ENCODE measurements around the gene KDM2B. TPM values are rescaled to one million over a fixed set of nuclear protein-coding genes. Genes with fewer than 3 reads are reported as not detected.

The KDM2B gene
- total and polyA plus RNA-seq, 2 experiments from 2014 or later = 59.4 to 161 TPM

DNA sequence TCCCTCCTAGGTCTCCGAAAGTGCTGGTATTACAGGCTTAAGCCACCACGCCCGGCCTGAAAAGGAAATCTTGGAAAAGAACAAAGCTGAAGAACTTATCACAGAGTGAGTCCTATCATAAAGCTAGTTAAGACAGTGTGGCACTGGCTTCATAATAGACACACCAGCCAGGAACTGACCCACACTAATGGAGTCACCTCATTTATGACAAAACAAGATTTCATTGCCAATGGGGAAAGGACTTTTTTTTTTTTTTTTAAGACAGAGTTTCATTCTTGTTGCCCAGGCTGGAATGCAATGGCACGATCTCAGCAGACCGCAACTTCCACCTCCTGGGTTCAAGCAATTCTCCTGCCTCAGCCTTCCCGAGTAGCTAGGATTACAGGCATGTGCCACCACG, 15.7 kb downstream of the KDM2B start:
- DNase-seq (ENCODE audit: low spot score) (no peak), ATAC-seq (no peak)
- Histone ChIP-seq H3K4me2 (no peak overlapping the region), H3K79me2 (replicated peaks; ENCODE audit: insufficient read depth) (peaks cover 98% of the 10 kb centered on the region), H3K4me3 (no peak overlapping the region), H3K27ac (ENCODE audit: low read depth) (peak overlapping the region; percentile 61), H4K20me1 (replicated peaks; ENCODE audit: insufficient read depth) (peaks cover 44% of the 10 kb centered on the region), H3F3A (replicated peaks; ENCODE audit: low read depth) (peaks cover 22% of the 10 kb centered on the region; the same call in 1 of the 2 replicates), H3K27me3 (ENCODE audit: insufficient read depth) (no peaks in the 10 kb centered on the region), H3K36me3 (ENCODE audit: insufficient read depth) (peaks cover 25% of the 10 kb centered on the region), H3K4me1 (ENCODE audit: insufficient read depth) (peaks cover 6% of the 10 kb centered on the region; the same call in 1 of the 2 replicates), H2AFZ (no peak overlapping the region), H3K9me2 (ENCODE audit: insufficient read depth) (no peaks in the 10 kb centered on the region)
- Mint-ChIP-seq H3K27me3 (ENCODE audit: insufficient read depth, low read depth, poor library complexity) (peaks cover 10% of the 10 kb centered on the region), H3K27ac (no peak overlapping the region), H3K4me3 (no peak overlapping the region), H3K4me1 (peaks cover 19% of the 10 kb centered on the region), H3K36me3 (ENCODE audit: low read depth) (peaks cover 72% of the 10 kb centered on the region), H3K9me3 (no peaks in the 10 kb centered on the region)
- TF ChIP-seq, protein P1, sequence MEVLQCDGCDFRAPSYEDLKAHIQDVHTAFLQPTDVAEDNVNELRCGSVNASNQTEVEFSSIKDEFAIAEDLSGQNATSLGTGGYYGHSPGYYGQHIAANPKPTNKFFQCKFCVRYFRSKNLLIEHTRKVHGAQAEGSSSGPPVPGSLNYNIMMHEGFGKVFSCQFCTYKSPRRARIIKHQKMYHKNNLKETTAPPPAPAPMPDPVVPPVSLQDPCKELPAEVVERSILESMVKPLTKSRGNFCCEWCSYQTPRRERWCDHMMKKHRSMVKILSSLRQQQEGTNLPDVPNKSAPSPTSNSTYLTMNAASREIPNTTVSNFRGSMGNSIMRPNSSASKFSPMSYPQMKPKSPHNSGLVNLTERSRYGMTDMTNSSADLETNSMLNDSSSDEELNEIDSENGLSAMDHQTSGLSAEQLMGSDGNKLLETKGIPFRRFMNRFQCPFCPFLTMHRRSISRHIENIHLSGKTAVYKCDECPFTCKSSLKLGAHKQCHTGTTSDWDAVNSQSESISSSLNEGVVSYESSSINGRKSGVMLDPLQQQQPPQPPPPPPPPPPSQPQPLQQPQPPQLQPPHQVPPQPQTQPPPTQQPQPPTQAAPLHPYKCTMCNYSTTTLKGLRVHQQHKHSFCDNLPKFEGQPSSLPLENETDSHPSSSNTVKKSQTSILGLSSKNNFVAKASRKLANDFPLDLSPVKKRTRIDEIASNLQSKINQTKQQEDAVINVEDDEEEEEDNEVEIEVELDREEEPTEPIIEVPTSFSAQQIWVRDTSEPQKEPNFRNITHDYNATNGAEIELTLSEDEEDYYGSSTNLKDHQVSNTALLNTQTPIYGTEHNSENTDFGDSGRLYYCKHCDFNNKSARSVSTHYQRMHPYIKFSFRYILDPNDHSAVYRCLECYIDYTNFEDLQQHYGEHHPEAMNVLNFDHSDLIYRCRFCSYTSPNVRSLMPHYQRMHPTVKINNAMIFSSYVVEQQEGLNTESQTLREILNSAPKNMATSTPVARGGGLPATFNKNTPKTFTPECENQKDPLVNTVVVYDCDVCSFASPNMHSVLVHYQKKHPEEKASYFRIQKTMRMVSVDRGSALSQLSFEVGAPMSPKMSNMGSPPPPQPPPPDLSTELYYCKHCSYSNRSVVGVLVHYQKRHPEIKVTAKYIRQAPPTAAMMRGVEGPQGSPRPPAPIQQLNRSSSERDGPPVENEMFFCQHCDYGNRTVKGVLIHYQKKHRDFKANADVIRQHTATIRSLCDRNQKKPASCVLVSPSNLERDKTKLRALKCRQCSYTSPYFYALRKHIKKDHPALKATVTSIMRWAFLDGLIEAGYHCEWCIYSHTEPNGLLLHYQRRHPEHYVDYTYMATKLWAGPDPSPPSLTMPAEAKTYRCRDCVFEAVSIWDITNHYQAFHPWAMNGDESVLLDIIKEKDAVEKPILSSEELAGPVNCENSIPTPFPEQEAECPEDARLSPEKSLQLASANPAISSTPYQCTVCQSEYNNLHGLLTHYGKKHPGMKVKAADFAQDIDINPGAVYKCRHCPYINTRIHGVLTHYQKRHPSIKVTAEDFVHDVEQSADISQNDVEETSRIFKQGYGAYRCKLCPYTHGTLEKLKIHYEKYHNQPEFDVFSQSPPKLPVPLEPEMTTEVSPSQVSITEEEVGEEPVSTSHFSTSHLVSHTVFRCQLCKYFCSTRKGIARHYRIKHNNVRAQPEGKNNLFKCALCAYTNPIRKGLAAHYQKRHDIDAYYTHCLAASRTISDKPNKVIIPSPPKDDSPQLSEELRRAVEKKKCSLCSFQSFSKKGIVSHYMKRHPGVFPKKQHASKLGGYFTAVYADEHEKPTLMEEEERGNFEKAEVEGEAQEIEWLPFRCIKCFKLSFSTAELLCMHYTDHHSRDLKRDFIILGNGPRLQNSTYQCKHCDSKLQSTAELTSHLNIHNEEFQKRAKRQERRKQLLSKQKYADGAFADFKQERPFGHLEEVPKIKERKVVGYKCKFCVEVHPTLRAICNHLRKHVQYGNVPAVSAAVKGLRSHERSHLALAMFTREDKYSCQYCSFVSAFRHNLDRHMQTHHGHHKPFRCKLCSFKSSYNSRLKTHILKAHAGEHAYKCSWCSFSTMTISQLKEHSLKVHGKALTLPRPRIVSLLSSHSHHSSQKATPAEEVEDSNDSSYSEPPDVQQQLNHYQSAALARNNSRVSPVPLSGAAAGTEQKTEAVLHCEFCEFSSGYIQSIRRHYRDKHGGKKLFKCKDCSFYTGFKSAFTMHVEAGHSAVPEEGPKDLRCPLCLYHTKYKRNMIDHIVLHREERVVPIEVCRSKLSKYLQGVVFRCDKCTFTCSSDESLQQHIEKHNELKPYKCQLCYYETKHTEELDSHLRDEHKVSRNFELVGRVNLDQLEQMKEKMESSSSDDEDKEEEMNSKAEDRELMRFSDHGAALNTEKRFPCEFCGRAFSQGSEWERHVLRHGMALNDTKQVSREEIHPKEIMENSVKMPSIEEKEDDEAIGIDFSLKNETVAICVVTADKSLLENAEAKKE (CRISPR knock-in tag; IDR thresholded peaks at IDR 0.05) = no peak
- TF ChIP-seq JUNB (IDR thresholded peaks at IDR 0.05; ENCODE audit: unreplicated experiment) = no peak
- TF ChIP-seq CREB1 (CRISPR knock-in tag; IDR thresholded peaks at IDR 0.05; ENCODE audit: low read depth) = no peak
- TF ChIP-seq EZH2phosphoT487 (IDR thresholded peaks at IDR 0.05; ENCODE audit: unreplicated experiment) = no peak
- TF ChIP-seq NANOG (IDR thresholded peaks at IDR 0.05; ENCODE audit: borderline replicate concordance) = no peak
- TF ChIP-seq STAT1 (IDR thresholded peaks at IDR 0.05; ENCODE audit: unreplicated experiment) = no peak
- TF ChIP-seq, protein P2, sequence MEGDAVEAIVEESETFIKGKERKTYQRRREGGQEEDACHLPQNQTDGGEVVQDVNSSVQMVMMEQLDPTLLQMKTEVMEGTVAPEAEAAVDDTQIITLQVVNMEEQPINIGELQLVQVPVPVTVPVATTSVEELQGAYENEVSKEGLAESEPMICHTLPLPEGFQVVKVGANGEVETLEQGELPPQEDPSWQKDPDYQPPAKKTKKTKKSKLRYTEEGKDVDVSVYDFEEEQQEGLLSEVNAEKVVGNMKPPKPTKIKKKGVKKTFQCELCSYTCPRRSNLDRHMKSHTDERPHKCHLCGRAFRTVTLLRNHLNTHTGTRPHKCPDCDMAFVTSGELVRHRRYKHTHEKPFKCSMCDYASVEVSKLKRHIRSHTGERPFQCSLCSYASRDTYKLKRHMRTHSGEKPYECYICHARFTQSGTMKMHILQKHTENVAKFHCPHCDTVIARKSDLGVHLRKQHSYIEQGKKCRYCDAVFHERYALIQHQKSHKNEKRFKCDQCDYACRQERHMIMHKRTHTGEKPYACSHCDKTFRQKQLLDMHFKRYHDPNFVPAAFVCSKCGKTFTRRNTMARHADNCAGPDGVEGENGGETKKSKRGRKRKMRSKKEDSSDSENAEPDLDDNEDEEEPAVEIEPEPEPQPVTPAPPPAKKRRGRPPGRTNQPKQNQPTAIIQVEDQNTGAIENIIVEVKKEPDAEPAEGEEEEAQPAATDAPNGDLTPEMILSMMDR (conservative IDR thresholded peaks at IDR 0.05; ENCODE audit: low read depth in 2 of 2) = no peak
- no peak for TF ChIP-seq EZH2 (IDR thresholded peaks at IDR 0.05; ENCODE audit: low read depth, unreplicated experiment)
- no peak for TF ChIP-seq ZNF331 (CRISPR knock-in tag; IDR thresholded peaks at IDR 0.05; ENCODE audit: low read depth)
- TF ChIP-seq, protein P3, sequence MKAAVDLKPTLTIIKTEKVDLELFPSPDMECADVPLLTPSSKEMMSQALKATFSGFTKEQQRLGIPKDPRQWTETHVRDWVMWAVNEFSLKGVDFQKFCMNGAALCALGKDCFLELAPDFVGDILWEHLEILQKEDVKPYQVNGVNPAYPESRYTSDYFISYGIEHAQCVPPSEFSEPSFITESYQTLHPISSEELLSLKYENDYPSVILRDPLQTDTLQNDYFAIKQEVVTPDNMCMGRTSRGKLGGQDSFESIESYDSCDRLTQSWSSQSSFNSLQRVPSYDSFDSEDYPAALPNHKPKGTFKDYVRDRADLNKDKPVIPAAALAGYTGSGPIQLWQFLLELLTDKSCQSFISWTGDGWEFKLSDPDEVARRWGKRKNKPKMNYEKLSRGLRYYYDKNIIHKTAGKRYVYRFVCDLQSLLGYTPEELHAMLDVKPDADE (IDR thresholded peaks at IDR 0.05) = no peak

All from GM23338 (cell line).